Measurements from ENCODE around the gene FUBP1.

Gene FUBP1

DNA sequence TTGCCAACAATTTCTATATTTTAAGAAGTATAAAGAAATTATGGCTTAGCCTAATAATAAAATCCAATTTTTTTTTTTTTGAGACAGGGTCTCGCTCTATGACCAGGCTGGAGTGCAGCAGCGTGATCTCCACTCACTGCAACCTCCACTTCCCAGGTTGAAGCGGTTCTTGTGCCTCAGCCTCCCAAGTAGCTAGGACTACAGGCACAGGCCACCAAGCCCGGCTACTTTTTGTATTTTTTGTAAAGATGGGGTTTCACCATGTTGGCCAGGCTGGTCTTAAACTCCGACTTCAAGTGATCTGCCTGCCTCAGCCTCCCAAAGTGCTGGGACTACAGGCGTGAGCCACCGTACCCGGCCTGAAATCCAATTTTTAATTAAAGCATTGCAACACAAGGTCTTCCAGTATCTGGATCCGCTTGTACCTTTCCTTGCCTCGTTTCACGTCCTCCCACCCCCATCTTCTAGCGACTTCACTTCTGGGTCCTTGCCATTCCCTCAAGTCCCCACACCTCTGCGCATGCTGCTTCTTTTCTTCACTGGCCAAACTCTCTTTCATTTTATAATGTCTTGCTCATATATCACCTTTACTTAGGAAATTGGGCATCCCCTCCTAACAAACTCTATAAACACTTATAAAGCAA is 2.3 kb downstream of the FUBP1 start:
- no peak for DNase-seq (ENCODE audit: low read depth)
- H3K4me3 ChIP-seq (ENCODE audit: control insufficient read depth, low read depth, low read length) = peak overlapping the region; percentile 88
- TF ChIP-seq, protein P1, sequence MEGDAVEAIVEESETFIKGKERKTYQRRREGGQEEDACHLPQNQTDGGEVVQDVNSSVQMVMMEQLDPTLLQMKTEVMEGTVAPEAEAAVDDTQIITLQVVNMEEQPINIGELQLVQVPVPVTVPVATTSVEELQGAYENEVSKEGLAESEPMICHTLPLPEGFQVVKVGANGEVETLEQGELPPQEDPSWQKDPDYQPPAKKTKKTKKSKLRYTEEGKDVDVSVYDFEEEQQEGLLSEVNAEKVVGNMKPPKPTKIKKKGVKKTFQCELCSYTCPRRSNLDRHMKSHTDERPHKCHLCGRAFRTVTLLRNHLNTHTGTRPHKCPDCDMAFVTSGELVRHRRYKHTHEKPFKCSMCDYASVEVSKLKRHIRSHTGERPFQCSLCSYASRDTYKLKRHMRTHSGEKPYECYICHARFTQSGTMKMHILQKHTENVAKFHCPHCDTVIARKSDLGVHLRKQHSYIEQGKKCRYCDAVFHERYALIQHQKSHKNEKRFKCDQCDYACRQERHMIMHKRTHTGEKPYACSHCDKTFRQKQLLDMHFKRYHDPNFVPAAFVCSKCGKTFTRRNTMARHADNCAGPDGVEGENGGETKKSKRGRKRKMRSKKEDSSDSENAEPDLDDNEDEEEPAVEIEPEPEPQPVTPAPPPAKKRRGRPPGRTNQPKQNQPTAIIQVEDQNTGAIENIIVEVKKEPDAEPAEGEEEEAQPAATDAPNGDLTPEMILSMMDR (conservative IDR thresholded peaks at IDR 0.05; ENCODE audit: control insufficient read depth, insufficient read depth, low read depth, low read length) = no peak

DNA sequence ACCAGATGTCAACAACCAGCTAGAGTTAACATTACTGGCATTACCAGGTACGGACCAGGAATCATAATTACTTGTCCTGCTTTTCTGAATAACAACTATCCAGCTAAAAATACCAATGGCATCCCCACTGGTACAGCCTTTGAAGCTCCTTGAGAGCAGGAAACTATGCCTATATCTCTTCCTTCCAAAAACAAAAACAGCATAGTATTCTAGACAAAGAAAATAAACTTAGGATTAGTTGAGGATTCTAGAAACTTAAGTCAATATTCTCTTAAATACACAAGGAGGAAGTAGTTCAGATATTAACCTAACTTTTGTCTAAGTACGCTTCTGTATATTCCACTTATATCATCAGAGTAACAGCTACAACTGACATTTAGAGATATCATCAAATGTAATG is 3.0 kb downstream of the FUBP1 start:
- TF ChIP-seq, protein P1 (conservative IDR thresholded peaks at IDR 0.05; ENCODE audit: control insufficient read depth, insufficient read depth, low read depth, low read length) = no peak
- DNase-seq (ENCODE audit: low read depth) = no peak
- peak overlapping the region; percentile 88 for H3K4me3 ChIP-seq (ENCODE audit: control insufficient read depth, low read depth, low read length)

DNA sequence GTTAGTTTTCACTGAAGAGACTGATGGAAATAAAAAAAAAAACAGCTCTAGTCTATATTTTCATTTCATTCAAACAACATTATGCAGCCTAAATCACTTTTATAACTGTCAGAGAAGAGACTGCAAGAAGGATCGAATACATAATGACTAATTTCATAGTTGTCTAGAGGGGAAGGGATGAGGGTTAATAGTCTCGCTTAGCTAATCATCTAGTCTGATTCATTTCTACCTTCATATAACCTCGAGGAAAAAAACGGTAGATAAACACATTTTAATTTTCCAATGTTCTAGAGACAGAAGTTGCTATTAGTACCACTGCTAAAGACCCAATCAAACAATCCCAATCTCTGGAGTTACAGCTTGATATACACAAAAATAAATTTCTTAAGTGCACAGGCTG is 3.5 kb downstream of the FUBP1 start:
- peak overlapping the region; percentile 88 for H3K4me3 ChIP-seq (ENCODE audit: control insufficient read depth, low read depth, low read length)
- peak; percentile 69 for DNase-seq (ENCODE audit: low read depth)
- TF ChIP-seq, protein P1 (conservative IDR thresholded peaks at IDR 0.05; ENCODE audit: control insufficient read depth, insufficient read depth, low read depth, low read length) = no peak

DNA sequence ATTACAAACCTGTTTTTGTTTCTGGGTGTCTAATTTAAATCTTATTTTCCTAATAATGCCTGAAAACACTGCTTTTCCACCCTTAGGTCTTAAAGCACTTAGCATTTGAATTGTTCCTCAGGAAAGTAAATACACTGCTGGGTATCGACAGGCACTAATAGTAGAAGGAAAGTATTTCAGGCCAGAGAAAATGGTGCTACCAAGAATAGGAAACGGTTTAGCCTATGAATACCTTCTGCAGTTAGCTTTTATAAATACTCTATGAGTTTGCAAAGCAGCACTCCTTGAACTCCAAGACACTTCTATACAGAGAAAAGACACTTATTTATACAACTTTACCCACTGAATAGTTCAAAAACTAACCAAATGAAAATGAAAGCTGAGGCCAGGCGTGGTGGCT is 6.8 kb downstream of the FUBP1 start:
- H3K4me3 ChIP-seq (ENCODE audit: control insufficient read depth, low read depth, low read length) = no peak overlapping the region
- DNase-seq (ENCODE audit: low read depth) = no peak
- TF ChIP-seq, protein P1 (conservative IDR thresholded peaks at IDR 0.05; ENCODE audit: control insufficient read depth, insufficient read depth, low read depth, low read length) = no peak

DNA sequence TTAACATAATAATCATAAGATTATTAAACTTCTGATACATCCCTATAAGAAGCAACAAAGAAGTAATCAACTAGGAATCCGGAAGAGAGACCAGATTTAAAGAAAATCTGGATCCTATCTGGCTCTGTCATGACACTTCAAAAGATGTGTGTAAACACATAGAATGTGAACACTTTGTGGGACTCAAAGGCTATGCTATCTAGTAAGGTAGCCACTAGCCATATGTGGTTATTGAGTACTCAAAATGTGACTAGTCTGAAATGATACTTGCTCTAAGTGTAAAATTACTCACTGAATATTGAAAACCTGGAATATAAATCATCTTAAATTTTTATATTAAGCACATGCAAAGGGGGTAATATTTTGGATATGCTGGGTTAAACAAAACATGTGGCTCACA is 8.7 kb downstream of the FUBP1 start:
- DNase-seq (ENCODE audit: low read depth) = peak; percentile 20
- no peak overlapping the region for H3K4me3 ChIP-seq (ENCODE audit: control insufficient read depth, low read depth, low read length)
- TF ChIP-seq, protein P1 (conservative IDR thresholded peaks at IDR 0.05; ENCODE audit: control insufficient read depth, insufficient read depth, low read depth, low read length) = no peak

GRCh38 chr1:77966291-77966690 is 12.6 kb downstream of the FUBP1 start:
- no peak for DNase-seq (ENCODE audit: low read depth)
- TF ChIP-seq, protein P1 (conservative IDR thresholded peaks at IDR 0.05; ENCODE audit: control insufficient read depth, insufficient read depth, low read depth, low read length) = no peak
- H3K4me3 ChIP-seq (ENCODE audit: control insufficient read depth, low read depth, low read length) = no peak overlapping the region

DNA sequence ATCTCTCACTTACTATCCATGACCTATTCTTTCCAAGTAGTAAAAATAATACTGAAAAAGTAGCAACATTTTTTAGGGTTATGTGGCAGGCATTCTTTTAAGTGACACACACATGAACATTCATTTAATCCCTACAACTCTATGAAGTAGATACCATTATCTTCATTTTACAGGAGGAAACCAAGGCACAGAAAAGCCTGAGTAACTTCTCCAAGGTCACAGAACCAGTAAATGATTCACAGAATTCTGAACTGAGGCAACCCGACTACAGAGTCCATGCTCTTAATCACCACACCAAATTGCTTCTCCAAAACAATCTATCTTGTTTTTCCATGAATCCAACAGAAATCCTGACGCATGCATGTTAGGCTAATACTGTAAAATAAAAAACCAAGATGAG is 17.5 kb downstream of the FUBP1 start:
- no peak for DNase-seq (ENCODE audit: low read depth)
- TF ChIP-seq, protein P1 (conservative IDR thresholded peaks at IDR 0.05; ENCODE audit: control insufficient read depth, insufficient read depth, low read depth, low read length) = no peak
- H3K4me3 ChIP-seq (ENCODE audit: control insufficient read depth, low read depth, low read length) = no peak overlapping the region
